Endodermal cell (in vitro differentiated cells): ENCODE measurements around the gene PACSIN2. TPM values are rescaled to one million over a fixed set of nuclear protein-coding genes. Genes with fewer than 3 reads are reported as not detected.

Experiments used
- DNase-seq: peaks from one replicate; pipeline ENCODE4 v3.0.0-alpha.2; 2017
- H3K27ac ChIP-seq: 2 replicates; pipeline ENCODE4 v1.5.1; 2013; ENCODE audit warnings: mild to moderate bottlenecking, low read depth, low read length, moderate library complexity
- H3K27me3 ChIP-seq: 2 replicates; pipeline ENCODE4 v1.6.1; 2013; ENCODE audit warnings: mild to moderate bottlenecking, low read length, moderate library complexity; ENCODE audit not compliant: insufficient read depth, control insufficient read depth, poor library complexity, severe bottlenecking
- H3K36me3 ChIP-seq: 2 replicates; pipeline ENCODE4 v1.7.0; 2013; ENCODE audit warnings: mild to moderate bottlenecking, low read length, moderate library complexity; ENCODE audit not compliant: control insufficient read depth, insufficient read depth
- H3K4me1 ChIP-seq: one replicate; pipeline ENCODE4 v1.7.0; 2013; ENCODE audit warnings: low read length; ENCODE audit not compliant: control insufficient read depth, insufficient read depth
- H3K4me3 ChIP-seq: 2 replicates; pipeline ENCODE4 v1.5.1; 2013; ENCODE audit warnings: mild to moderate bottlenecking, low read length, moderate library complexity
- H3K9ac ChIP-seq: 2 replicates; pipeline ENCODE4 v1.6.1; 2013; ENCODE audit warnings: mild to moderate bottlenecking, low read length, moderate library complexity; ENCODE audit not compliant: poor library complexity, severe bottlenecking; ENCODE audit errors: extremely low read depth
- H3K9me3 ChIP-seq: 2 replicates; pipeline ENCODE4 v1.6.1; 2013; ENCODE audit warnings: mild to moderate bottlenecking, low read length, moderate library complexity; ENCODE audit not compliant: control insufficient read depth
- H3K27ac Mint-ChIP-seq: 2 replicates; pipeline ENCODE4 v1.8.0; 2020; ENCODE audit warnings: mixed read lengths
- H3K27me3 Mint-ChIP-seq: 2 replicates; pipeline ENCODE4 v1.8.0; 2021; ENCODE audit warnings: mild to moderate bottlenecking, mixed read lengths; ENCODE audit not compliant: insufficient read depth
- H3K36me3 Mint-ChIP-seq: 2 replicates; pipeline ENCODE4 v1.8.0; 2020; ENCODE audit warnings: low read depth, mixed read lengths
- H3K4me1 Mint-ChIP-seq: 2 replicates; pipeline ENCODE4 v1.8.0; 2020; ENCODE audit warnings: mixed read lengths
- H3K4me3 Mint-ChIP-seq: 2 replicates; pipeline ENCODE4 v1.8.0; 2020; ENCODE audit warnings: mild to moderate bottlenecking, moderate library complexity, mixed read lengths
- H3K9me3 Mint-ChIP-seq: 2 replicates; pipeline ENCODE4 v1.8.0; 2020; ENCODE audit warnings: mild to moderate bottlenecking, mixed read lengths
- WGBS, 2 experiments: methylation state at CpG; one replicate each; pipeline versions ENCODE4 v1.1.5 to v1.1.7; 2013; ENCODE audit warnings: missing lambda C conversion rate in 2 of 2, mixed read lengths in 1 of 2; ENCODE audit not compliant: insufficient coverage in 1 of 2, insufficient read length in 1 of 2; 5-methylcytosine and 5-hydroxymethylcytosine counted together
- total RNA-seq, 2 donors: library from RNA; stranded (reverse); fragmentation: NEBNext Ultra II Directional in 1 of 2; extraction: Animal tissue kit (Norgen Biotek cat#: 25700) in 1 of 2; gene quantifications; 2 replicates in 1 of 2; 3 replicates in 1 of 2; pipeline ENCODE4 v1.2.1, GENCODE V29; 2021
- TF ChIP-seq, protein P1 (sequence below): fragments of 200-600 bp; sonication (generic); conservative IDR thresholded peaks from 2 replicates; pipeline ENCODE4 v1.5.0; 2021; ENCODE audit warnings: antibody characterized with exemption, mild to moderate bottlenecking

PACSIN2 gene
- total RNA-seq, 2 donors from 2014 or later, result 60.7 to 61.4 TPM

DNA sequence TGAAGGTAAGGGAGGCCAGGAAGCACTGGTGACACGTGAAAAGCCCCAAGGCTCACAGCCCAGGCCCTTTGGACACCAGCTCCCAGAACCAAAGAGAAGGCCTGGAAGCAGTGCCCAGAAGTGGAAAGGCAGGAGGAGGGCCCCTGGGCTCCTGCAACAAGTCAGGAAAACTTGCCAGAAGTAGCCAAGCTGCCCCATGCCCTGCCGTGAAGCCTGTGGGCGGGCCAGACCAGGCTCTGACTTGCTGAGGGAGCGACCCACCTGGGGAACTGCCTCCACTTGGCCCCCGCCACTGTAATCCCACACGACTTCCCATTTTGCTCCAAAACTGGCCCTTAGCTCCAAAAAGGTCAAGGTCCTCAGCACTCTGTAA lies 106.6 kb downstream of the PACSIN2 start:
- no peak for DNase-seq
- WGBS, 2 experiments, result 90 to 98% methylated on average over 6 of the region's 6 CpGs
- no peak overlapping the region for H3K4me3 Mint-ChIP-seq
- no peak overlapping the region for H3K27ac Mint-ChIP-seq
- Histone ChIP-seq H3K9me3 (no peaks in the 10 kb centered on the region), H3K36me3 (peaks cover 20% of the 10 kb centered on the region), H3K4me1 (peaks cover 6% of the 10 kb centered on the region), H3K4me3 (no peak overlapping the region), H3K9ac (no peak overlapping the region), H3K27ac (peak overlapping the region; percentile 24), H3K27me3 (no peaks in the 10 kb centered on the region)
- TF ChIP-seq, protein P1, sequence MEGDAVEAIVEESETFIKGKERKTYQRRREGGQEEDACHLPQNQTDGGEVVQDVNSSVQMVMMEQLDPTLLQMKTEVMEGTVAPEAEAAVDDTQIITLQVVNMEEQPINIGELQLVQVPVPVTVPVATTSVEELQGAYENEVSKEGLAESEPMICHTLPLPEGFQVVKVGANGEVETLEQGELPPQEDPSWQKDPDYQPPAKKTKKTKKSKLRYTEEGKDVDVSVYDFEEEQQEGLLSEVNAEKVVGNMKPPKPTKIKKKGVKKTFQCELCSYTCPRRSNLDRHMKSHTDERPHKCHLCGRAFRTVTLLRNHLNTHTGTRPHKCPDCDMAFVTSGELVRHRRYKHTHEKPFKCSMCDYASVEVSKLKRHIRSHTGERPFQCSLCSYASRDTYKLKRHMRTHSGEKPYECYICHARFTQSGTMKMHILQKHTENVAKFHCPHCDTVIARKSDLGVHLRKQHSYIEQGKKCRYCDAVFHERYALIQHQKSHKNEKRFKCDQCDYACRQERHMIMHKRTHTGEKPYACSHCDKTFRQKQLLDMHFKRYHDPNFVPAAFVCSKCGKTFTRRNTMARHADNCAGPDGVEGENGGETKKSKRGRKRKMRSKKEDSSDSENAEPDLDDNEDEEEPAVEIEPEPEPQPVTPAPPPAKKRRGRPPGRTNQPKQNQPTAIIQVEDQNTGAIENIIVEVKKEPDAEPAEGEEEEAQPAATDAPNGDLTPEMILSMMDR, result no peak
- H3K4me1 Mint-ChIP-seq, result peaks cover 33% of the 10 kb centered on the region
- H3K36me3 Mint-ChIP-seq, result peaks cover 29% of the 10 kb centered on the region
- no peaks in the 10 kb centered on the region for H3K9me3 Mint-ChIP-seq
- no peaks in the 10 kb centered on the region for H3K27me3 Mint-ChIP-seq

DNA sequence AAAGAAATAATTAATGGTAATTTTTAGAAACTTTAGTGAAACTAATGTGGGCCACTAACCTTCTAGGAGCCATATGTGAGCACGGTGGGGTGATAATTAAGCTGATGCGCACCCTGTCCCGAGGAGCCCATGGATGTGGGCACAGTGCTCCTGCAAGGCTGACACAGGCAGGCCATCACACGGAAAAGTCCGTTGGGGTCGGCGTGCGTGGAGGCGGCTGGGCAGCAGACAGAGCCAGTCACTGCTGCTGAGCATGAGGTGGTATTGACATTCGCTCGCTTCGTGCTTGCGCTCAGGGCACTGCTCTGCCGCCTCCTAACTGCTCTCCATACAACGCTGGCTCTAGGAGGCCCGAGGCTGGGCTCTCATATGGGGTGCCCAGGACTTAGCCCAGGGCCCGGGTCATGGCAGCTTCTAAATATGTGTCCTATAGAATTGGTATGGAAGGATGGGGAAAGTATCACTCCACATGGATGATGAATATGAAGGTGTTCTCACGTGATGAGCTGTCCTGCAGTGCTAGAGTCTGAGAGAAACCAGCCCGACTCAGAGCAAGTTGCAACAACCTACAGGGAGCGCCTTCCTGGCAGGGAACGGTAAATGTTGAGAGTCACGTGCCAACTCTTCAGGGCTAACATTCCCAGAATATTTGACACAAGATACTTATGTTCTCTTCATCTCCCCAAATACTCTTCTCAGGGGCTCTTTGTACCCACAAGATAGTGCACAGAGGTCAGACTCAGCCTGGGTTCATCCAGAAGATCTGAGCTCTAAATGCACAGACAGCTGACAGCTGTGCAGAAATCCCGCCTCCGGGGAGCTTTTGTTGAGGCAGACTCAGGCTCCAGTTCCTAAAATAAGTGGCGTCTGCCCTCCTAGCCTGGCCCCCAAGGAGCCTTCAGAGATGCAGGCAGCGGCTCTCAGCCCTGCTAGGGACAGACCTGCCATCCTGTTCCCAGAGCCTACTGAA lies 107.3 kb downstream of the PACSIN2 start:
- Histone ChIP-seq H3K27me3 (no peaks in the 10 kb centered on the region), H3K27ac (peak overlapping the region; percentile 24), H3K9ac (no peak overlapping the region), H3K36me3 (peaks cover 20% of the 10 kb centered on the region), H3K4me1 (peaks cover 6% of the 10 kb centered on the region), H3K9me3 (no peaks in the 10 kb centered on the region), H3K4me3 (no peak overlapping the region)
- H3K27ac Mint-ChIP-seq, result peak overlapping the region; percentile 48
- H3K4me3 Mint-ChIP-seq, result no peak overlapping the region
- no peaks in the 10 kb centered on the region for H3K27me3 Mint-ChIP-seq
- no peaks in the 10 kb centered on the region for H3K9me3 Mint-ChIP-seq
- TF ChIP-seq, protein P1, result no peak
- H3K36me3 Mint-ChIP-seq, result peaks cover 31% of the 10 kb centered on the region
- peaks cover 35% of the 10 kb centered on the region for H3K4me1 Mint-ChIP-seq
- WGBS, 2 experiments, result 90 to 92% methylated on average over 23 to 26 of the region's 26 CpGs
- DNase-seq, result no peak

DNA sequence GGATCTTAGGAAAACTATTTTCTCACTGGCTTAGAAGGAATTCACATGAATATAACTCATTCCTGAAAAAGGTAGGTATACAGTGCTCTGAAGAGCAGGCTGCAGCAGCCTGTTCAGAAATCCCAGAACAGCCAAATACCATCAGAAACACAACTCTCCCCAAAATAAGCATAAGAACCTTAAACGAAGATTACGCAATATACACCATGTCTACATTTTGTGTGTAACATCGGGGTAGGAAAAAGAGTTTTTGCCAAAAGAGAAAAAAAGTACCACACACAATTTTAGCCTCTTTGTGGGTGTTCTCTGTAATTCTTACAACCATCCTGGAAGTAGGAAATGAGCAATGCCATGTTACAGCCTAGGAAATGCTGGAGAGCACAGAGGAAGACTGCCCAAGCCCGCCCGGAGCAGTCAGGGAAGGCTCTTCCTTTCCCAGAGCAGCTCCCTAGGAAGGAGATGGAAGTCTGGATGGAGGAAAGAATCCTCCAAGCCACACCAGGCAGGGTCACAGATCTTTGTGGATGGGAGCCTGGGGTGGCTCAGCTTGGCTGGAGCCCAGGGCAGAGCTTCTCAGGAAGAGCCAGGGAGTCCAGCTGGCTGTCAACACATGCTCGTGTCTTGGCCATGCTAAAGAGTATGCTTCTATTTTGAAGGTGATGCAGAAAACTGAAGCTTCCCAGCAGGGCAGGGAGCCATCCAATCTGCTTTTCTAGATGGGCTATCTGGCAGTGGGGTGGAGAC lies 108.2 kb downstream of the PACSIN2 start:
- H3K9me3 Mint-ChIP-seq, result no peaks in the 10 kb centered on the region
- Histone ChIP-seq H3K27ac (peak overlapping the region; percentile 22), H3K4me1 (peaks cover 6% of the 10 kb centered on the region), H3K9me3 (no peaks in the 10 kb centered on the region), H3K9ac (no peak overlapping the region), H3K36me3 (peaks cover 23% of the 10 kb centered on the region), H3K27me3 (no peaks in the 10 kb centered on the region), H3K4me3 (no peak overlapping the region)
- no peaks in the 10 kb centered on the region for H3K27me3 Mint-ChIP-seq
- TF ChIP-seq, protein P1, result no peak
- WGBS, 2 experiments, result 88 to 93% methylated on average over 3 to 6 of the region's 6 CpGs
- peaks cover 29% of the 10 kb centered on the region for H3K4me1 Mint-ChIP-seq
- no peak for DNase-seq
- peaks cover 27% of the 10 kb centered on the region for H3K36me3 Mint-ChIP-seq
- H3K4me3 Mint-ChIP-seq, result no peak overlapping the region
- H3K27ac Mint-ChIP-seq, result no peak overlapping the region
